ENCODE data around the gene ZNF865.

ZNF865 gene

GRCh38 chr19:55623130-55623529 lies 17.7 kb downstream of the ZNF865 start:
- Histone ChIP-seq H3K36me3 (ENCODE audit: control insufficient read depth in 1 of 2, insufficient read depth in 2 of 2, low read length in 2 of 2) (peaks cover 0 to 9% of the 10 kb centered on the region in 2 donors), H3K27me3 (ENCODE audit: control insufficient read depth in 1 of 2, insufficient read depth in 2 of 2, low read length in 2 of 2) (no peaks in the 10 kb centered on the region), H3K27ac (ENCODE audit: low read depth, low read length) (no peak overlapping the region), H3K9me3 (ENCODE audit: control insufficient read depth in 1 of 2, low read length in 2 of 2) (no peaks in the 10 kb centered on the region), H3K4me1 (ENCODE audit: control insufficient read depth in 1 of 2, insufficient read depth in 2 of 2, low read length in 2 of 2) (peaks cover 14 to 19% of the 10 kb centered on the region in 2 donors), H3K4me3 (ENCODE audit: low read depth in 1 of 2, low read length in 2 of 2) (no peak overlapping the region), H3K9ac (ENCODE audit: low read depth in 1 of 2, low read length in 2 of 2) (no peak overlapping the region)

DNA sequence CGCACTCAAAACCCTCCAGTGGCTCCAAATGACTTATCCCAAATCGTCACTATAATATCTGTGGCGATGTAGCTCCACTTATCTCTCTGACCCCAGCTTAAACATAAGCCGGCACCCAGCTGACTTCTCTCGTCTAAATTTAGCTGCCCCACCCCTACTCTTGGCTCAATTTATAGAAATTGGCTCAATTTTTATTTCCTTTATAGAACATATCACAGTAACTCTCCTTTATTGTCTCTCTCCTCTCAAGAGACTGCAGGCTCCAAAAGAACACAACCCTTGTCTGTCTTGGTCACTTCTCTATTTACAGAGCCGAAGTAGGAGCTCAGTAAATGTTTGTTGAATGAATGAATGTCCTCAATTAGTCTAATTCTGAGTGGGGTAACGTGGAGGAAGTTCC lies 18.1 kb downstream of the ZNF865 start:
- Histone ChIP-seq H3K27ac (ENCODE audit: low read depth, low read length) (no peak overlapping the region), H3K27me3 (ENCODE audit: control insufficient read depth in 1 of 2, insufficient read depth in 2 of 2, low read length in 2 of 2) (no peaks in the 10 kb centered on the region), H3K9ac (ENCODE audit: low read depth in 1 of 2, low read length in 2 of 2) (peak overlapping the region in 1 of 2 donors; percentile 59), H3K36me3 (ENCODE audit: control insufficient read depth in 1 of 2, insufficient read depth in 2 of 2, low read length in 2 of 2) (peaks cover 0 to 9% of the 10 kb centered on the region in 2 donors), H3K4me1 (ENCODE audit: control insufficient read depth in 1 of 2, insufficient read depth in 2 of 2, low read length in 2 of 2) (peaks cover 14 to 19% of the 10 kb centered on the region in 2 donors), H3K4me3 (ENCODE audit: low read depth in 1 of 2, low read length in 2 of 2) (peak overlapping the region; percentile 10 to 52), H3K9me3 (ENCODE audit: control insufficient read depth in 1 of 2, low read length in 2 of 2) (no peaks in the 10 kb centered on the region)

DNA sequence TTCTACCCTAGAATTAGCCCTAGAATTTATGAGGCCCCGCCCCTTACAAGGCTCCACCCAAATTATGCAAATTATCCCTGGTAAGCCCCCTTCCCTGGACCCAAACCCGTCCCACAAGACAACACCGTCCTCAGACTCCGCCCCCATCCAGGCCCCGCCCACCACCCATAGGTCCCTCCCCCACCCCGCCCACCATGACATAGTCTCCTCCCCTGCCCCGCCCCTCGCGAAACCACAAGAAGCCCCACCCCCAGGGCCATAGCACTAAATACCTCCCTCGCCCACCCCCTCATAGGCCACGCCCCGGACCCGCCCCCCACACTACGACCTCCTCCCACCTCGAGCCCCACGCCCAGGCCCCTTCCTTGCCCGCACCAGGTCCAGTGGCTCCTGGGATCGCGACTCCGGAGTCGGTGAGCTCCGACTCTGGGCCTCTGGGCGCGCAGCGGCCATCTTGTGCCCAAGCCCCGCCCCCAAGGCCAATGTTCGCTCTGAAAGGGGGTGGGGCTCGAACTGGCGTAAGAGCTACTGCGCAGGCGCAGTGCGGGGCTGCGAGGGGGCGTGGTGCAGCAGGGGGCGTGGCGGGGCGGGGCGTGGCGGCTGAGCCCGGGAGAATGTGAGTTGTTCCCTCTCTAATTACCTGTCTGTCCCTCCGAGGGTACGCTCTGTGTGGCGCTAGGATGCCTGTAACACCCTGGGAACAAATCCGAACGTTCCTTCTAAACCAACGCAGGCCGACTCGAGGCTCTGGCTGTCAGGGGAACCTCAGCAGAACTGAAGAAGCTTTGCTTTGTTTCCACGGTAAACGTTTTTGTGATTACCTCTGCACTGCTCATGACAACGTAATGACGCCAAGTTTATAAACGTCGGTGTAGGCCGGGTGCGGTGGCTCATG lies 18.9 kb downstream of the ZNF865 start, which contains the start of gene ZNF784:
Gene ZNF784, minus strand, starts transcription at position 458 of the 895 bp plus-strand sequence. Its CDS starts 5 bp downstream, at position 453.
- Histone ChIP-seq H3K4me3 (ENCODE audit: low read depth in 1 of 2, low read length in 2 of 2) (peak within 1 kb of the TSS; percentile 62 to 64), H3K27ac (ENCODE audit: low read depth, low read length) (peak within 1 kb of the TSS; percentile 99), H3K9ac (ENCODE audit: low read depth in 1 of 2, low read length in 2 of 2) (peak within 1 kb of the TSS; percentile 59 to 69), H3K4me1 (ENCODE audit: control insufficient read depth in 1 of 2, insufficient read depth in 2 of 2, low read length in 2 of 2) (peaks cover 14 to 19% of the 10 kb centered on the region in 2 donors), H3K27me3 (ENCODE audit: control insufficient read depth in 1 of 2, insufficient read depth in 2 of 2, low read length in 2 of 2) (no peaks in the 10 kb centered on the region), H3K9me3 (ENCODE audit: control insufficient read depth in 1 of 2, low read length in 2 of 2) (no peaks in the 10 kb centered on the region), H3K36me3 (ENCODE audit: control insufficient read depth in 1 of 2, insufficient read depth in 2 of 2, low read length in 2 of 2) (peaks cover 0 to 9% of the 10 kb centered on the region in 2 donors)

GRCh38 chr19:55625004-55625326 lies 19.5 kb downstream of the ZNF865 start:
- Histone ChIP-seq H3K27me3 (ENCODE audit: control insufficient read depth in 1 of 2, insufficient read depth in 2 of 2, low read length in 2 of 2) (no peaks in the 10 kb centered on the region), H3K4me3 (ENCODE audit: low read depth in 1 of 2, low read length in 2 of 2) (peak overlapping the region; percentile 62 to 64), H3K4me1 (ENCODE audit: control insufficient read depth in 1 of 2, insufficient read depth in 2 of 2, low read length in 2 of 2) (peaks cover 14 to 19% of the 10 kb centered on the region in 2 donors), H3K27ac (ENCODE audit: low read depth, low read length) (no peak overlapping the region), H3K9ac (ENCODE audit: low read depth in 1 of 2, low read length in 2 of 2) (peak overlapping the region; percentile 59 to 69), H3K36me3 (ENCODE audit: control insufficient read depth in 1 of 2, insufficient read depth in 2 of 2, low read length in 2 of 2) (peaks cover 0 to 9% of the 10 kb centered on the region in 2 donors), H3K9me3 (ENCODE audit: control insufficient read depth in 1 of 2, low read length in 2 of 2) (no peaks in the 10 kb centered on the region)

- H3K9ac ChIP-seq (ENCODE audit: low read depth in 1 of 2, low read length in 2 of 2): peak overlapping the region in 1 of 2 donors; percentile 47
- no peaks in the 10 kb centered on the region for H3K27me3 ChIP-seq (ENCODE audit: control insufficient read depth in 1 of 2, insufficient read depth in 2 of 2, low read length in 2 of 2)
- no peak overlapping the region for H3K4me3 ChIP-seq (ENCODE audit: low read depth in 1 of 2, low read length in 2 of 2)
- H3K36me3 ChIP-seq (ENCODE audit: control insufficient read depth in 1 of 2, insufficient read depth in 2 of 2, low read length in 2 of 2): peaks cover 0 to under 1% of the 10 kb centered on the region in 2 donors
- H3K27ac ChIP-seq (ENCODE audit: low read depth, low read length): peak overlapping the region; percentile 10
- no peaks in the 10 kb centered on the region for H3K9me3 ChIP-seq (ENCODE audit: control insufficient read depth in 1 of 2, low read length in 2 of 2)
- peaks cover 14 to 19% of the 10 kb centered on the region in 2 donors for H3K4me1 ChIP-seq (ENCODE audit: control insufficient read depth in 1 of 2, insufficient read depth in 2 of 2, low read length in 2 of 2)
Measured at GRCh38 chr19:55626350-55626749, 20.9 kb downstream of the ZNF865 start.

DNA sequence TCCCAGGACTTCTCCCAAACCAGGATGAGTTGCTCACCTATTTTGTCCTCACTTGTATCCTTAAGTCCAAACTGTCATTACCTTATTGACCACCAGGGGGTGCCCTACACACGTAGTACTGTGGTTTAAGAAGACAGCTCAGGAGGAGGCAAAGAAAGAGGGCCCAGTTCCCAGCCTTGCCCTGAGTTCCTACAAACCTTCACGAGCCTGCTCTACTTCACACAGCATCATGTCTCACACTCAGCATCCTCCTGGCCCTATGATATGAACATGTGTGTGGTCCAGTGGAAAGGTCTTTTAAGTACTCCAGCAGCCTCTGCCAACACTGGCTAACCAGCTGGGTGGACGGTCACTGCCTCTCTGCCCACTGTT lies 27.0 kb downstream of the ZNF865 start:
- H3K36me3 ChIP-seq (ENCODE audit: control insufficient read depth in 1 of 2, insufficient read depth in 2 of 2, low read length in 2 of 2): no peaks in the 10 kb centered on the region
- H3K4me1 ChIP-seq (ENCODE audit: control insufficient read depth in 1 of 2, insufficient read depth in 2 of 2, low read length in 2 of 2): peaks cover 14 to 26% of the 10 kb centered on the region in 2 donors
- H3K4me3 ChIP-seq (ENCODE audit: low read depth in 1 of 2, low read length in 2 of 2): no peak overlapping the region
- no peaks in the 10 kb centered on the region for H3K9me3 ChIP-seq (ENCODE audit: control insufficient read depth in 1 of 2, low read length in 2 of 2)
- no peak overlapping the region for H3K9ac ChIP-seq (ENCODE audit: low read depth in 1 of 2, low read length in 2 of 2)
- no peak overlapping the region for H3K27ac ChIP-seq (ENCODE audit: low read depth, low read length)
- no peaks in the 10 kb centered on the region for H3K27me3 ChIP-seq (ENCODE audit: control insufficient read depth in 1 of 2, insufficient read depth in 2 of 2, low read length in 2 of 2)

DNA sequence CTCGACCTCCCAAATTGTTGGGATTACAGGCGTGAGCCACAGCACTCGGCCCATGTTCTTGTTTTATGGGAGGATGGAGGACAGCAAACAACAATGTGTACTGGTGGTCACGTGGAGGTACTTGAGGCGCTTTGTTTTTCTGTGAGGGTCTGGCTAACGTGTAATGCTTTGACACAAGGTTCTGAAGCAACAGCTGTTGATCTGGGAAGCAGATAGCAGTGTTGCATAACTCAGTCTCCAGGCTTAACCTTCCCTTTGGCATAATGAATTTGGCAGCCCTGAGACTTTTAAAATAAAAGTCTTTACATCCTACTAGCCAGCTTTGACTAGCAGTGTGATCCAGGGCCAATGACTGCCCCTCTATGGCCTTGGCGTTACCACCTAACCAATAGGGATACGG lies 28.4 kb downstream of the ZNF865 start:
- H3K36me3 ChIP-seq (ENCODE audit: control insufficient read depth in 1 of 2, insufficient read depth in 2 of 2, low read length in 2 of 2): no peaks in the 10 kb centered on the region
- no peak overlapping the region for H3K4me3 ChIP-seq (ENCODE audit: low read depth in 1 of 2, low read length in 2 of 2)
- H3K27ac ChIP-seq (ENCODE audit: low read depth, low read length): no peak overlapping the region
- H3K27me3 ChIP-seq (ENCODE audit: control insufficient read depth in 1 of 2, insufficient read depth in 2 of 2, low read length in 2 of 2): no peaks in the 10 kb centered on the region
- no peak overlapping the region for H3K9ac ChIP-seq (ENCODE audit: low read depth in 1 of 2, low read length in 2 of 2)
- no peaks in the 10 kb centered on the region for H3K9me3 ChIP-seq (ENCODE audit: control insufficient read depth in 1 of 2, low read length in 2 of 2)
- H3K4me1 ChIP-seq (ENCODE audit: control insufficient read depth in 1 of 2, insufficient read depth in 2 of 2, low read length in 2 of 2): peaks cover 14 to 26% of the 10 kb centered on the region in 2 donors

DNA sequence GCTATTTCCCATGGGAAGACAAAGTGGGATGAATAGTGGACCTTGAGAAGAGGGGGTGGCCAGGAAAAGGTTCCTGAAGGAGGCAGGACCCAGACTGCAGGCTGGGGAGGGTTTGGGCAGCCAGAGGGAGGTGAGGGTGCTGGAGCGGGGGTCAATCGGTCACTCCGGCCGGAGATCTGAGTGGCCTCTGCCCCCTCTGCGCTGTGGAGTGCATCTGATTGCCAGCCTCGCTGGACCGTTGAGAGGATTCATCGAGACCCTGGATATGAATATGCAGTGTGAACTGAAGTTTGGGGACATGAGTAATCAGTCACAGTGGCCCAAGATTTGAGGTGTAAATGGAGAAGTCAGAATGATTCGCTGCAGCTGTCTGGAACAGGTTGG lies 29.9 kb downstream of the ZNF865 start:
- Histone ChIP-seq H3K9me3 (ENCODE audit: control insufficient read depth in 1 of 2, low read length in 2 of 2) (no peaks in the 10 kb centered on the region), H3K27ac (ENCODE audit: low read depth, low read length) (peak overlapping the region; percentile 80), H3K4me1 (ENCODE audit: control insufficient read depth in 1 of 2, insufficient read depth in 2 of 2, low read length in 2 of 2) (peaks cover 14 to 34% of the 10 kb centered on the region in 2 donors), H3K27me3 (ENCODE audit: control insufficient read depth in 1 of 2, insufficient read depth in 2 of 2, low read length in 2 of 2) (no peaks in the 10 kb centered on the region), H3K4me3 (ENCODE audit: low read depth in 1 of 2, low read length in 2 of 2) (peak overlapping the region; percentile 92 to 94), H3K9ac (ENCODE audit: low read depth in 1 of 2, low read length in 2 of 2) (peak overlapping the region; percentile 90 to 99), H3K36me3 (ENCODE audit: control insufficient read depth in 1 of 2, insufficient read depth in 2 of 2, low read length in 2 of 2) (no peaks in the 10 kb centered on the region)

- Histone ChIP-seq H3K4me1 (ENCODE audit: control insufficient read depth in 1 of 2, insufficient read depth in 2 of 2, low read length in 2 of 2) (peaks cover 14 to 37% of the 10 kb centered on the region in 2 donors), H3K27me3 (ENCODE audit: control insufficient read depth in 1 of 2, insufficient read depth in 2 of 2, low read length in 2 of 2) (no peaks in the 10 kb centered on the region), H3K36me3 (ENCODE audit: control insufficient read depth in 1 of 2, insufficient read depth in 2 of 2, low read length in 2 of 2) (no peaks in the 10 kb centered on the region), H3K9me3 (ENCODE audit: control insufficient read depth in 1 of 2, low read length in 2 of 2) (no peaks in the 10 kb centered on the region), H3K9ac (ENCODE audit: low read depth in 1 of 2, low read length in 2 of 2) (peak overlapping the region; percentile 90 to 99), H3K27ac (ENCODE audit: low read depth, low read length) (no peak overlapping the region), H3K4me3 (ENCODE audit: low read depth in 1 of 2, low read length in 2 of 2) (peak overlapping the region; percentile 92 to 94)
Measured at GRCh38 chr19:55635856-55636440, 30.5 kb downstream of the ZNF865 start.

DNA sequence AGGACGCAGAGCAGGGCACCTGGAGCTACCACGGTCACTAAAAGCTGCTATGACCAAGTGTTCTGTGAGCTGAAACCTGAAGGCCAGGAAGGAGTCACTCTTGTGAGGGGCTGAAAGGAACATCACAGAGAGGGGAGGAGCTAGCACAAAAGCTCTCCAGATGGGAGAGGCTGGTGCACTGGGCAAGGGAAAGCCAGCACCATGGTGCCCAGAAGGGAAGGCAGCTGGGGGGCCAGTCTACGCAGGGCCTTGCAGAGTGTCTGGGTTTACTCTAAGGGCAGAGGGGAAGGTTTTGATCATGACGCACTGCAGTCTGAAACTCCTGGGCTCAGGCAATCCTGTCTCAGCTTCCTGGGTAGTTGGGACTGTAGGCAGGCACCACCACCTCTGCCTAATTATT lies 31.3 kb downstream of the ZNF865 start:
- Histone ChIP-seq H3K36me3 (ENCODE audit: control insufficient read depth in 1 of 2, insufficient read depth in 2 of 2, low read length in 2 of 2) (no peaks in the 10 kb centered on the region), H3K9me3 (ENCODE audit: control insufficient read depth in 1 of 2, low read length in 2 of 2) (no peaks in the 10 kb centered on the region), H3K27ac (ENCODE audit: low read depth, low read length) (no peak overlapping the region), H3K27me3 (ENCODE audit: control insufficient read depth in 1 of 2, insufficient read depth in 2 of 2, low read length in 2 of 2) (no peaks in the 10 kb centered on the region), H3K4me3 (ENCODE audit: low read depth in 1 of 2, low read length in 2 of 2) (peak overlapping the region in 1 of 2 donors; percentile 92), H3K9ac (ENCODE audit: low read depth in 1 of 2, low read length in 2 of 2) (no peak overlapping the region), H3K4me1 (ENCODE audit: control insufficient read depth in 1 of 2, insufficient read depth in 2 of 2, low read length in 2 of 2) (peaks cover 16 to 41% of the 10 kb centered on the region in 2 donors)
